NK-92 (cell line): Measurements from ENCODE around the gene NUCKS1.

Experiments used
- DNase-seq: peaks from one replicate; lab custom pipeline; 2025; ENCODE audit not compliant: unreplicated experiment; lab: John Stamatoyannopoulos, UW

Gene NUCKS1

DNA sequence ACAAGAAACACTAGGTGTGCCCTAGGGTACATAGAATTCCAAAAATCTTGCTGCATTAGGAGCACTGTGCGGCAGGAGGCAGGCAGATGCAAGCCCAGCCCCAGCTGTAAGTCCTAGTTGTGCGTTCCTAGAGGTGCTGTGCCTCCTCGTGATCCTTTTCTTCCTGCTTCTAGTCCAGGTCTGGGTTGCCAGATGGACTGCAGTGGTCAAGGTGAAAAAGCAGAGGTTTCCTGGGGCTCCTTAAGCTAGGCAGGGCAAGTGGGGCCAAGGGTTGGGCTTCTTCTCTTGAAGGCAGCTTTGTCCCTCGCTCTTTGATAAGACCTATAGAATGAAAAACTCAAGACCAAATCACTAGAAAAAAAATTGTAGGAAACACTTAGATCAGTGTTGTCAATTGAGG lies 48.1 kb downstream of the NUCKS1 start:
- no peak for DNase-seq

DNA sequence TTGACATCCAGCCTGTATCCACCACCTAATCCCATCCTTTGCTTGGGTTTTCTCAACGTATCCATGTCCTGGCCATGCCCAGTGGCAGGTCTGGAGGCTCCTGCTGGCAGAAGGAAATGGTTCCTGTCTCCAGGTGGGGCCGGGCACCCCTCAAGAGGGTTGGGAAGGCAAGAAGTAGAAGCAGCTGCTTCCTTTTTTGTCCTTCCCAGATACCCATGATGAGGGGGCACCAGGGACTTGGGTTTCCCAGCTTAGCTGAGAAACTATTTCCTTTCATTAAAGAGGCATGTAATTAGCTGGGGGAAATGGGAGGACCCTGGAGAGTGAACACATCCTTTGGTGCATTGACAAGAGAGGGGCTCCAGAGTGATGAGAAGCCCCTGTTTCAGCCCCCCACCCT lies 48.6 kb downstream of the NUCKS1 start:
- no peak for DNase-seq

DNA sequence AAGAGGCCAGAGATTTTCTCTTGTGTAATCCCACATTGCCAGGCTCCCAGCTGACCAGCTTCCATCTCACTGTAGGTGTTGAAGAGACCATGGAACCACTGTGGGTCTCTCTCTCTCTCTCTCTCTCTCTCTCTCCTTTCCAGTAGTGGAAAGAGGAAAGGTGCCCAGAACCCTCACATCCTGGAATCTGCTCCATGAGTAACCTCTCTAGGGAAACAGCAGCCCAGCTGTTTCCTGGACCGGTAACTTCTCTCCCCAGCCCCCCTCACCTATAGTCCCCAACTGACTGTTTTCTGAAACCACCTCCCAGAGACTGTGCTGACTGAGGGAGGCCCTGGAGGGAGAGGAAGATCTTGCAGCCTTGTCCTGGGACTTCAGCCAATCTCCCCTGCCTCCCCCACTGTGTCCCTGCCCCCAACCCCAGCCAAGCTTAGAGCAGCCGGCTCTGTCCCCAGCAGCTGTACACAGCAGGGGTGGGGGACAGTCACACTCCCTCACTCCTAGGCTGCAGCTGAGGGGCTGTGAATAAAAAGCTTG lies 49.0 kb downstream of the NUCKS1 start:
- DNase-seq = no peak

- DNase-seq = no peak
Observed at GRCh38 chr1:205699416-205699815, 50.6 kb downstream of the NUCKS1 start.

GRCh38 chr1:205698921-205699320 lies 51.1 kb downstream of the NUCKS1 start:
- DNase-seq = no peak

DNA sequence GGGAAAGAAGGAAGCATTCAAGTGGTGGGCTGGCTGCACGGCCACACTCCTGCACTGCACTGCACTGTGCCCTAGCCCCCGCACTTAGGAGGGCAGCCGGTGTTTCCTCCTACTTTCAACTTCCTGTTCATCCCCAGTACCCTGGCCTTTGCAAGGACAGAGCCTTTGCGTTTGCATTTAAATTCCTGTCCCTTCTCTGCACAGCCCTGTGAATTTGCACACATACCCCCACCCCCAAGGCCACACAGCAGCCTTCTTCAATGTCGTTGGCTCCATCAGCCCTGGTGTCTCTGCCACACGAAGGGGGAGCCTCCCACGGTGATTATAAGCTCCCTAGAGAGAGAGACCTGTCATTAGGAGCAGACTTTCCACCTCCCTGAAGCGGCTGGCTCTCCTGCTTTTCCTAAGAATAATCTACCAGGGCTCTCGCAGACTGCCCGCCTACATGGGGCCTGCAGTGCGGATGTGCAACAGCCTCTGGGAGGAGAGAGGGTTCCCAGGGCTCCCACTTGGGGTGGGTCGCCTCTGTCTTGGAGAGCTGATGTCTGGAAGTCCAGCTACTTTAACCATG lies 56.5 kb downstream of the NUCKS1 start:
- no peak for DNase-seq

DNA sequence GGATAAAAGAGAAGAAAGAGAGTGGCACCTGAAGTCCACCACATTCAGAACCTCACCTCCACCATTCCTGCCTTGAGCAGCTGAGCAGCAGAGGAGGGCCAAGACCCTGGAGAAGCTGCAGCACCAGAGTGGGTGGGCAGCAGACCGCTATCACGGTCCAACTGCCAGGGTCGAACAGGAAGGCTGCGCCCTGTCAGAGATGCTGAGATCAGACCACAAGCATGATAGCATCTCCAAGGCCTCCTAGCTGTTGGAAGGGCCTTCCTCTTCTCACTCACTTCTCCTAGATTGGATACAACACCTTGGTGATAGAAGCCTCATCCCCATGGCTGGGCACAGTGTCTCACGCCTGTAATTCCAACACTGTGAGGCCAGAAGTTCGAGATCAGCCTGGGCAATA lies 57.6 kb downstream of the NUCKS1 start:
- no peak for DNase-seq

- DNase-seq = no peak
Observed at GRCh38 chr1:205690122-205690756, 59.7 kb downstream of the NUCKS1 start.

DNA sequence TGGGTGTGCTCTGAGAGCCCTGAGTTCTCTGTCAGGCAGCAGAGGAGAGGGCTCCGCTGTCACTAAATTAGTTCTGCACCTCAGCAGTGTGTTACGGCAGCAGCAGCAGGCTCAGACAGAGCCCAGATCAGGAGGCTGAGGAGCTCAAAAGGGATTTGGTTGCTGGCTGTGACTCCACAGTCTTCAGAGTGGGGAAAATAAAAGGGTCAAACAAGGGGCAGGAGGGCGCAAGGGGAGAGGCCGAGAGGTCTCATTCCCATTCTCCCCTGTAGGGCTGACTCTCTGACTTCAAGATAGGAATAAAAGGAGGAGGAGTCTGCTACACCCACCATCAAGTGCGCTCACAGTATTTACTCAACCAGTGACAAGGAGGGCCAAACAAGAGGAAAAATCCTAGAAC lies 60.5 kb downstream of the NUCKS1 start:
- no peak for DNase-seq

GRCh38 chr1:205688171-205689080 lies 61.6 kb downstream of the NUCKS1 start:
- no peak for DNase-seq

GRCh38 chr1:205687242-205687641 lies 62.7 kb downstream of the NUCKS1 start:
- DNase-seq = no peak

DNA sequence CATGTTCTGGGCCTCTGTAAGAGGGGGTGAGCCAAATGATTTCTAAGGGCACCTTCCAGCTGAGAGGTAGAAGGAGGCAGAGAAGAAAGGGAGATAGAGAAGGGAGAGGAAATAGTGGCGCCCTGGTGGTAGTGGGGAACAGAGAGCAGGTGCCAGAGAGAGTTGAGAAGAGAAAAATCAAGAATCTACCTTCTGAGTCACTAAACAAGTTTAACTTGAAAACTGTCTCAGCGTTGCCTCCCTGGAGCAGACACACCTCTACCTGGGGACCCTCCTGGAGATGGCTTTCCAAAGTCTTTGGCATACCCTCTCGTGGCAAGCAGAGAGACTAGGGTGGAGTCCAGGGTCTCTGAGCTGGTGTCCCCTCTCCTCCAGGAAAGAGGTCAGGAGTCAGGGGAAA lies 68.6 kb downstream of the NUCKS1 start:
- DNase-seq = no peak

DNA sequence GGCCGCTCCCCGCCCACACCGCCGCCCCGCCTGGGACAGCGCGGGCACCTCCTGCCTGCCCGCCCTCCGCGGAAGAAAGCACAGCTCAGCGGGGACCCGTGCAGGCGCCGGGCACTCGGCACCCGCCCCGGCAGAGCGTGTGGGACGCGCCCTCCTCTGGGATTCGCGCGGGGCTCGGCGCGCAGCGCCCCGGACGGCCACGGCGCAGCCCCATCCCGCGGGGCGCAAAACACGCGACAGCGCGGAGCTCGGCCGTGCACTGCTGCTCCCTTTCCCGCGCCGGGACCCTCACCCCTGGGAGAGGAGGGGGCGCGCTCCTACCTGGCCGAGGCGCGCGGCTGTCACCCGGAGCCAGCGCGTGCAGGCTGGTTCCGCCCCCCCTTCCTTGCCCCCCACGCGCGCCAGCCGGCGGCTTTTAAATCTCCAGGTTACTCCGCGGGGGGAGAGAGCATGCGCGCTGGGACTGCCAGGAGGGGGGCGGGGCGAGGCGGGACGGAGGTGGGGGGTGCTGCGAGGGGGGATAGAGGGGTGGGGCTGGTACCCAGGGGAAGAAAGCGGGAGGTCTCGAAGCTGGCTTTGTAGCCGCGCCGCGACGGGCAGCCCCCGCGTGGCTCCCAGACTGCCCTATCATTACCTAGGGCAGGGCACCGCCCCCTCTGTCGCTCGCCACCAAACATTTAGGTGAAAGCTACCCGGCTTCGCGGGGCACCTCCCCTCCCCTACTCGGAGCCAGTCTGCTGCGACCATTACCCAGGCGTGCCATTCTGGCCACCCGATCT lies 69.7 kb downstream of the NUCKS1 start, which contains the start of gene SLC45A3:
TSS of gene SLC45A3 (minus strand) at position 437 of the 779 bp plus-strand sequence. CDS start 15,853 bp downstream, outside the sequence.
- no peak for DNase-seq

DNA sequence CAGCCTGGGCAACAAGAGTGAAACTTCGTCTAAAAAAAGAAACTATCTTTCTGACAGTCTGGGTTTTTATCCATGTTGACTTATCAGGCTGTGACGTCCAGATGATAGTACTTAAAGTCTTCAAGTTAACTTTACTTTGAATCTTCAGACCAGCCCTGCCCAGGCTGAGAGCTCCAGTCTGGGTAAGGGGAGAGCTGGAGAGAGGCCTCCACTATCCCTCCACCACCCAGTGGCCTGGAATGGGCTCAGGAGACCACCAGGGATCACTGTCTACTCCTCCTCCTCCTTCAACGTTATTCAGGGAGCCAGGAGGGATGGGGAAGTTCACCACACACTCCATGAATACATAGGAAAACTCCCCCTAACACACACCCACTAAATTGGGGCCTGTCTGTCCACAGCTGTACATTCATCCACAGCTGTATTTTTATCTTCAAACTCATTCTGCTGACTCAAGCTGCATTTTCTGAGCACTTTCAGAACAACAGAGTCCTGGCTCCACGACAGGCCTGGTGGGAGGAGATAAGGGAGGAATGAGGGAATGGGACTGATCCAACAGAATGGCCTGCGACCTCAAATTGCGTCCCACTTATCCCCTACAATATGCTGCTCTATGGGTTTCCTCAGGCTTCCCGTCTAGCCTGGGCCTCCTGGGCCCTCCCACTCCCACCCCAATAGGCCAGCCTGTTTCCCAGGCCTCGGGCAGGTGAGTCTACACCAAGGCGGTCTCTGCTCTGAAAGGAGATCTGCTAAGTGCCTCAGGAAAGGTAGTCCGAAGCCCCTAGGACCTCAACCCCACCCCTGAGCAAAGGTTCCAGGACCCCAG lies 71.5 kb downstream of the NUCKS1 start:
- DNase-seq = no peak

- no peak for DNase-seq
Observed at GRCh38 chr1:205677167-205677566, 72.8 kb downstream of the NUCKS1 start.

DNA sequence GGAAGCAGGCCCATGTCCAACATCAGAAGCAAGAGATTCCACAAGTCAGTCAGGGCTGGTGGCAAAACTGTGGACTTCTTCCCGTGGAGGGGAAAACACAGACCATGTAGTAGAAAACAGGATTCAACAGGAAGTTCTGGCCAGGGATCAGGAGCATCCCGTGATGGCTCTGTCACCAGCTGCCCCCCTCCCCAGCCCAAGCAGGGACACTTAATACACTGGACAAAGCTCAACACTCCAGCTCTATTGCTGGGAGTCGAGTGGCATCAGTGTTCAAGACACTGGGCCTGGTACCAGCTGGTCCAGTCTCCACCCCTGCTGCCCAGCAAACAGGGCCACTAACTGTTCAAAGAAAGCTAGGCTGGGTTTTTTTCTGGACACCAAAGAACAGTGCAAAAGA lies 73.4 kb downstream of the NUCKS1 start:
- no peak for DNase-seq

DNA sequence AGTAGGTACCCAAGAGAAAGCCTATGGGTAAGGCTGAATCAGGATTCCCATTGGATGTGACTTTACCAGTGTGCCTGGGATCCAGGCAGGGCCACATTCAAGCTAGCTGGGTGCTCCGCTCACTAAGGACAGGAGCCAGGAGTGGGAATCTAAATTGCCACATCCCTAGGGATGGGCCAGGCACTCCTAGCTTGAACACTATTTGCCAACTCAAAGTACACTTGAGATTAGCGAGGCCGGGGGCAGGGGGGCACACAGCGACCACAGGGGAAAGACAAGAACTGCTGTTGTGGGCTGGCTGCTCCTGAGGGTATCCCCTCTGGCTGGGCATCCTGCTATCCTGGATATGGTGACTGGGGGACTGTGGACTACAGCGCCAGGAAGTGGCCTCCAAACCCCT lies 74.0 kb downstream of the NUCKS1 start:
- DNase-seq = no peak

DNA sequence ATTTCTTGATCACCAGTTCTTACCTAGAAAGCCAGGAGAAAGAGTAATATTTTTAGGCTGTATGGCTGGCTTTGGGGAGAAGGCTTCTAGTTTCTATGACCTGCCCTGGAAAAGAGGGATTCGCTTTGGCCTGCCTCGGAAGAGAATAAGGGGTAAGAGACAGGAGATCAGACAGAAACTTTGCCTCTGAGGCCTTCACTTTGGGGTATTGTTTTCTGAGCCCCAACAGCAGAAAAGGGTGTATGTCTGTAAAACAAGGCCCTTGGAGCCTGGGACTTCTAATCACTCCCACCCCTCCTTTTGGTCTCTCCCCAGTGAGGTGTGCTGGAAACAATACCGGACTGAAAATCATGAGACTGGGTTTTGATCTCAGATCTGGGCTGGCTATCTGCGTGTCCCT lies 74.7 kb downstream of the NUCKS1 start:
- DNase-seq = no peak

GRCh38 chr1:205672970-205673369 lies 77.0 kb downstream of the NUCKS1 start:
- DNase-seq = no peak

- no peak for DNase-seq
Observed at GRCh38 chr1:205672395-205672889, 77.5 kb downstream of the NUCKS1 start.
